SK-N-DZ (cell line): Measurements from ENCODE around the gene COX18.
A peak's percentile ranks its signal among the peaks of the same experiment; 100 is the strongest.

Experiments used
- DNase-seq: peaks from one replicate; pipeline ENCODE4 v3.0.0-alpha.2; 2015; ENCODE audit warnings: low spot score
- small RNA-seq, 2 experiments: library from RNA; depleted of rRNA; stranded (forward); fragments of <200 nt; gene quantifications; one replicate each; pipeline ENCODE3, GENCODE V24; 2014

Gene COX18

DNA sequence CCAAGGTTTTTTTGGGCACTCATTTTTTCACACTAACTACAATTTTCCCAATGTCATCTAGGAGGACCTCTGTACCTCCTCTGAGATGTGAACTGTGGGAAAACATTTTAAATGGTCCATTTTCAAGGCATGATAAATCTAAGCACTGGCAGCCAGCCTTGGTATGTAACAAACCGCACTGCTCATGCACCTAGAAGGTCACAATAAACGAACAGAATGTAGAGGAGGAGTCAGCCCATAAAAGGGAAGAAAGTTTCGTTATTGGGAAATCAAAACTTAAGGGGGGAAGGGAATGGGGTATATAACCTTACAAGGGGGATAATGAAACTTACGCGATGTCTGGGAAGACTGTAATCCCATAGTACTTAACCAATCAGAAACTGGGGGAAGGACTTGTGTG is 16.4 kb downstream of the COX18 start:
- no peak for DNase-seq

DNA sequence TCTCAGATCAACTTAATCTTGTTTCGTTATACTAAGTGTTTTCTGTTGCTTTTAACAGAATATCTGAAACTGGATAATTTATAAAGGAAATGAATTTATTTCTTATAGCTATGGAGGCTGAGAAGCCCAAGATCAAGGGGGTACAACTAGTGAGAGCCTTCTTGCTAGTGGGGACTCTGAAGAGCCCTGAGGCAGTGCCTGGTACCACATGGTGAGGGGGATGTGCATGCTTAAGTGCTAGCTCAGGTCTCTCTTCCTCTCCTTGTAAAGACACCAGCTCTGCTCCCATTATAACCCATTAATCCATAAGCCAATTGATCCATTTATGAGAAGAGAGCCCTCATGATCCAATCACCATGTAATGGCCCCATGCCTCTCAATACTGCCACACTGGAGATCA is 17.9 kb downstream of the COX18 start:
- DNase-seq, result no peak

DNA sequence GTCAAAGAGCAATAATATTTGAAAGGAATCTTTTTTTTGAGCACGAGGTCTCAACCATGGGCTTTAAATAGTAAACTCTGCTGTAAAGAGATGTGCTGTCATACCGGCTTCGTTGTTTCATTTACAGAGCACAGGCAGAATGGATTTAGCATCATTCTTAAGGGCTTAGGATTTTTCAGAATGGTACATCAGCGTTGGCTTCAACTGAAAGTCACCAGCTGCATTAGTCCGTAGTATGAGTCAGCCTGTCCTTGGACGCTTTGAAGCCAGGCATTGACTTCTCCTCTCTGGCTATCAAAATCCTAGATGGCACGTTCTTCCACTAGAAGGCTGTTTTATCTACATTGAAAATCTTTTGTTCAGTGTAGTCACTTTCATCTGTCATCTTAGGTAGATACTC is 23.6 kb downstream of the COX18 start:
- no peak for DNase-seq

DNA sequence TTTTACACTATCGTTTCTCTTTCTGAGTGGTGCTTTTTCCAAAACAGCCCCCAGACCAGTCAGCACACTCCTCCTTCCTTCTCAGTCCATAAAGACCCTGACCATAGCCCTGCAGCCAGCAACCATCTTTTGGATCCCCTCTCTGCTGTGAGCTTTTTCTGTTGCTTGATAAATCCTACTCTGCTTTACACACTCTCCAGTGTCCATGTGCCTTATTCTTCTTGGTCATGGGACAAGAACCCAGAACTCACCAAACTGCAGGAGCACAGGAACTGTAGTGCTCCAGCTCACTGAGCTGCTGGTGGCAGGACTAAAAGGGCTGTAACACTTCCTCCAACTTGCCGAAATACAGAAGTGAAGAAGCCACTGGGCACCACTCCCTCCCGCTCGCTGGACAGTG is 32.5 kb downstream of the COX18 start:
- no peak for DNase-seq

DNA sequence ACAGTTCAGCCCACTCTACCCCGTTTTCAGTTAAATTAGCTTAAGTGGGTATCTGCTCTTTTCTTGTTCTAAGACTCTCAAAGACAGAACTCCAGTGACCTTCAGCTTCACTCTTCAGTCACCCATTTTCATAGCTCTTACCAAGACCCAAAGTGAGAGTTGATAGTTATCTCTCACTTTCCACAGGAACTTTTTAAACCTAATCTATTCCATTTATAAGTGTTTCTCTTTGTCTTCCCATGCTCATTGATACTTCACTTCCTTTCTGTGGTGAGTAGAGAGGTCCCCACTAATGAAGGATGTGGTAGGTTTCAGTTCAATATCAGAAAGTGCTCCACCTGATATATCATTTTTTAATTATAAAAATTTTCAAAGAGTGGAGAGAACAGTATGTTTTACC is 33.4 kb downstream of the COX18 start:
- DNase-seq, result no peak

DNA sequence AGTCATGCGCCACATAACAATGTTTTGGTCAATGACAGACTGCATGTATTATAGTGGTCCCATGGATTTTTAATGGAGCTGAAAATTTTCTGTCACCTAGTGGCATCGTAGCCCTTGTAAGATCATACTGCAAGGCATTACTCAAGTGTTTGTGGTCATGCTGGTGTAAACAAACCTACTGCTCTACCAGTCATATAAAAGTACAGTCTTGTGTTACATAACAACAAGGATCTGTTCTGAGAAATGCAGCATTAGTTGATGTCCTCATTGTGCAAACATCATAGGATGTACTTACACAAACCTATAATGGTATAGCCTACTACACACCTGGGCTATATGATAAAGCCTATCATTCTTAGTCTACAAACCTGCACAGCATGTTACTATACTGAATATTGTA is 34.6 kb downstream of the COX18 start:
- DNase-seq, result no peak

DNA sequence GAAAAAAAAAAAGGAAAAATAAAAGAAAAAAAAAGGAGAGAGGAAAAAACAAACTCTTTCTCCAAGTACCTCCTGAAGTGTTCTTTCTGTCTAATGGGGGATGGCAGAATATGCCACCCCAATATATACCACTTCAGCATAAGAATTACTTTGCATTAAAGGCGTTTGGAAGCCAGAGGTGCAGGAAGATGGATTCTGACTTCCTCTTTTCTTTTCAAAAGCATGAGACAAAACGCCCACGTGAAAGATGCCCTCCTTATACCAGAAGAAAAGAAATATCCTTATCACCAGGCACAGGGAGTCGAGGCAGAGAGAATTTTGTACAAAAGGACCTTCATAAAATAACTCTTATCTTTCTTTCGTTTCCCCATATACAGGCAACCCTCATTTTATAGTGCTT is 40.9 kb downstream of the COX18 start:
- DNase-seq, result no peak

DNA sequence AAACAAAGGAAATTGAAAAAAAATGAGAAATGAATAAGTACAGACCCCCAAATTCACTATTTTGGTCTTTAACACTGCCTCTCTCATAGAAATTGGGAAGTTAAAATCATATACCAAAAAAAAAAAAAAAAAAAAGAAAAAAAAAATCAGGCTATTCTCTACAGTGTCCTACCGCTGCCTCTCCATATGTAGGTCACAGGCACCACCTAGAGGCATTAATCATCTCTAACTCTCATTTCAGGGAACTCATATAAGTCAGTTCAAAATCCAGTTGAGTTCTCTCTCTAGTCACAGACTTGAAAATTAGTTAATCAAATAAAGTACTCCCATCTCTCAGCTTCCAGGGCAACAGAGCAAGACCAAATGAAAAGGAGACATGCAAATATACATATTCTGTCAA is 47.9 kb downstream of the COX18 start:
- peak; percentile 21 for DNase-seq

DNA sequence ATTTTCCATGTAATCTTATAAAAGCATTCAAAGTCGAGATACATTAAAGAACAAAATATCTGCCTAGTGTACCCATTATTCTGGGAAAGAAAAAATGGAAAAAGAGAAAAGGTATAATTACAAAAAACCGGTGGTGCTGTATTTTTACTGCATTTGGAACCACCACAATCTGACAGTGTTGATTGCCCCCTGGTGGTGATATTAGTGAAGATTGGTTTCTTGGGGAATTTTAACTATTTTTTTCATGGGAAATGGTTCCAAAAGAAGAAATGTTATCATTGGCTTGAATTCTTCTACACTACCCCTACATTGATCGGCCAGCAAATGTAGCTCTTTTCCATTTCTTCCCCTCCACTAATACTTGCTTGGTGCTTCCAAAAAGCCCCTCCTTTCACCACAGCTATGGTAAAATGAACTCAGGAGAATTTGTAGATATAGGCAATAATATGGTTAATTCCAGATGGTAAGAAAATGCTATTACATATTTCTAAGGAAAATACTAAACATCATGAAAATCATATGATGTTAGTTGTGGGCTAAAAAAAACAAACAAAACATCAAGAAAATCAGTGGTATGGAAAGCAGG is 50.0 kb downstream of the COX18 start:
- peak; percentile 26 for DNase-seq

DNA sequence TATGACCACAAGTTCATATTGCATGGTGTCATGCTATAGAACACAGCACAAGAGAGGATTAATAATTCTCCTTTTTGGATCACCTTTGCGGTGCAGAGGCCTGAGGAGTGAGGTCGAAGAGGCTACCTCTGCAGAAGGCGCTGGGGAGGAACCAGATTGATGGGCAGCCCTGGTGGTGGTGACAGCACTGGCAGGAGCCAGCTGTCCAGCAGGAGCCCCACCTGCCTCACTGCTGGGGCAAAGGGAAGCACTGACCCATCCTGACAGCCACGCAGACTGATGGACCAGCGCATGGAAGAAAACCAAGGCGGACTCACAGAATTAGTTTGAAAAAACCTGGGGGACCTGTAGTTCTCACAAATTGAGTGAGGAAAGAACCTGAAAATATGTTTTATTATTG is 50.9 kb downstream of the COX18 start:
- no peak for DNase-seq

DNA sequence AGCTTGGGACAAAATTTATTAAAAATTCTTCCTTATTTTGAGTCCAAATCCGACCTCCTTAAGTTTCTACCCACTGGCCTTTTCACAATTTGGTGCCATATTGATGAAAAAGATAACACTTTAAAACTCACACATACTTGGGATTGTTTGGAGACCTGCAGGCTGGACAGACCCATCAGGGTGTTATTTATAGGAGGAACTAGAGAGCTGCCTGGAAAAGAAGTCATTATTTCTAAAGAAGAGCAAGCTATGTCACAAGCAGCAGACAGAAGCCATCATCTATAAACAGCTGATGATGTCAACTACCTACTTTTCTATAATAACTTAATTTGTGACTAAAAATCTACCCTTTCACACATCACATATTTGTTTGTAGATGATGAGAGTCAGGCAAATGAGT is 56.2 kb downstream of the COX18 start:
- DNase-seq, result no peak

DNA sequence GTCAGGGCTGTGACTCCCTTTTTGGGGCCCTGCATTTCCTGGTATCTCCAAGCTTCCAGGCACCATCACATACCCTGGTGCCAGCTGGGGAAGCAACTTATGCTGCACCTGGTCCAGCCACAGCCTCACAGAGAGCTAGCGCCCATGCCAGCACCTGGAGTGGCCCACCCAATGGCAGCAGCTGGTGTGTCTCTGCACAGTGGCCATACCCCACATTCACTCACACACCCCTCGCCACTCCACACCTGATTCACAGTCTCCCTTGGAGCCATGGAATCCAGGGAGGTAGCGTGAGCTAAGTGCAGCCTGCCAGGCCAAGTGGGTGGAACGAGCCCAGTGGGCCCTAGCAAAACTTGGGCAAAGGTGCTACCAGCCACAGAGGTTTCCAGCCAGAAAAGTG is 56.8 kb downstream of the COX18 start:
- DNase-seq, result no peak

DNA sequence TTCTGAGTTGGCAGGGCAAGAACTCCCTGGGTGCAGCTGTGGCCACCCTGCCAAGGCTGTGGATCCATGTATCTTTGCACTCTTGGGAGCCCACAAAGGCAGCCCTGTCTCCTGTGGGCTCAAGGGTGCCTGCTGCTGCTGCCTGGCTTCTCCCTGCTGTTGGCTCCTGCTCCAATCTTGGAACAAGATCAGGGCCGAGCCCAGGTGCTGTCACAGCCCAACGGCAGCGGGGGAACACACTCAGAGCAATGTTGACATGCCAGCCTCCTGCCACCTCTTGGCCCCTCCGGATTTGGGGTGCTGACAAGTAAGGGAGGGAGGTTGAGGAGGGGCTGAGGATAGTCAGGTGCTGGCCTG is 57.9 kb downstream of the COX18 start:
- DNase-seq, result no peak

DNA sequence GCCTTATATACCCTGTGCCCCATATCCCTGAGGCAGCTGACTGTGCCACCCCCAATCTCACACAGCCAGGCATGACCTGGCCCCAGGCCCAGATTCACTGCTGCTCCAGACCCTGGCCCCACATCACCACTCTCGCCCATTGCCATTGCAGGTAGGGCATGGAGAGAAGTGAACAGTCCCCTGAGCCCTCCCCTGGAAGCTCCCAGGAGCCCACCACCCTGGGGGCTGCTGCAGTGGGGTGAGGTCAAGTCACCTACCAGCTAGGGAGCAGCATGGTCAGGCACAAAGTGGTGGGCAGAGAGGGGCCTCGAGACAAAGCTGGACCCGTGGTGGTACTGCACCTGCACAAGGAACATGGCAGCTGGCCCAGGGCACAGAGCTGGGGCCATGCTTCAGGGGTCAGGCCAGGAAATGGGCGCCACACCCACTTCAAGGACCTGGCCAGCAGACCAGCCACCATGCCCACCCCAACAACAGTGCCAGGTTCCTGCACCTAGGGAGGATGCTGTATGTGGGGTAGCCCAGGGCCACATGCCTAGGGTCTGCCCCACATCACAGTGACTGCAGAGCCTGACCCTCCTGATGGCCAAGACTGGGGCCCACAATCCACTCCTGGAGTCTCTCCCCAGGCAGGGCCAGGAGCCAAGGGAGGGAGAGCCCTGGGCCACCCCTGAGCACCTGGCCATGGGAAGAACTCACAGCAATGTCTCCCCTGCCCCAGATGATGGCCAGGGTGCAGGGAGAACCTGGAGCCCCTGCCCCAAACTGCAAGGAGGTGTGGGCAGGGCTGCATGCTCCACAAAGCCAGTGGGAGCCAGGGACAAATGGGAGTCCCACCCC is 58.5 kb downstream of the COX18 start:
- no peak for DNase-seq

DNA sequence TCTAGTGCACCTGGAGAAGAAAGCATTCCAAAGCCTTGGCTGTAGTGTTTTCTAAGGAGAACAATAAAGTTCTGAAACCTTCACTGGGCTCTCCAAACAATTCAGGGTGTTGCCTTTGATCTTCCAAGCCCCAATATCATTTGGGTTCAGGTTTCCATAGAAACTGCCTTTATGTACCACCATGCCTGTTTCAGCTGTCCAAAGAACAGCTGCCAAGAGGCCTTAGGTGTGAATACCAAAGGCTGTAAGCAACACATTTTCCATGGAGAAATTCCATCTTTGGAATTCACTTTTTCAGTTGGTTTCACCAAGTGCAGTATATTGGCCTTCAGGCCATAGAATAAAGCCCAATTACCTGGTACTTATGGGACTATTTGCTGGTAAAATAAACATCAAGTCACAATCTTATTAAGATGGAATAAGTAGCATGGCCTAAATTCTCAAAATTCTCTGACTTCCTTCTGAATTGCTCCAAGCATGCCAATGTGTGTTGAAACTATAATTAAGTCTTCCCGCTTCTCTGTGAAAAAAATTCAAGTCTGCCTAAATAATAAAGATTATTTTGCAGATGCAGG is 61.9 kb downstream of the COX18 start:
- DNase-seq, result no peak

DNA sequence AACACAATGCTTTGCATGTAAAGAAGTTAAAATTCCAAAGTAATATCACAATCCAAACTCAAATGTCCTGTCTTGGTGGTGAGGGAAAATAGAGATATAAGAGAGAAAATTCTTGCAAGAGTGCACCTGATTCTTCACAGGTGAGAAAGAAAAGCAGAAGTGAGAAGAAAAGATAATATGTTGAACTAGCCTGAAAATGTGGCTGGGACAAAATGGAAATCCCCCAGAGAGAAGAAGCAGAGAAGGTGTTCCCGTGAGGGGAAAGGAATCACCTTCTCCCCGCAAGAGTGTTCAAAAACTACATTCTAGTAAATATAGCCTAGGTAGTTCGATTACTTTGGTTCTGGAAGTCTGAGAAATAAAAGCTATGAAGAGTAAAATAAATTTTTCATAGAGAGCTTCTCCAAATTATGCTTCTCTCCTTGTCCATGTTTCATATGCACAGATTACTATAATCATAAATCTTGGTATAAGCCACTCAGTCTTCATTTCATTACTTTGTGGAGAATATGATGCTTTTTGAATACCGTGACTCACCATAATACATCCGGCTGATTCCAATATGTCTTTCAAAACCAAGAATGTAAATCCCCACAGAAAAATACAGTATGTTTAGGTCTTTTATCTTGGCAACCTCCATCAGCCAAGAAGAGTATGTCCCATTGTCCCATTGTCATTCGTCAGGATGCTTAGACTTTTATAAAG is 63.1 kb downstream of the COX18 start:
- no peak for DNase-seq

DNA sequence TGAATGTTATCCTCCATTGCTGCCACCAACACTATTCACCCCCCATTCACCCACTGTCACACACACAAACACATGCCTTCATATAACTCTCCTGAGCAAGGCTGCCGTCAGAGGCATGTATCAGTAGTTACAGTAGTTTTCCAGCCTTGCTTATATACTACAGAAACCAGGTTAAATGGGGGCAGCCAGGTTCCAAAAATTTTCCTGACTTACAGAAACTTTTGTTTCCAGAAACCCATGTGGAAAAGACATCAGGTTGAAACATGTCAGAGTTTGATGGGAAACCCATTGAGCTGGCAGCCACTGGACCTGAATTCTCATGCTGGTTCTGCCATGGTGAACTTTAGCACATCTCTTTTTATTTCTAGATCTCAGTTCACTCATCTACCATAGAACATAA is 64.0 kb downstream of the COX18 start:
- DNase-seq, result no peak

Small RNA genes within 50 kb of the gene (small RNA-seq; reads per million reads assigned to genes)
- gene RNU6ATAC5P, result 0 reads per million in 2 experiments
